NB4 (cell line): Measurements from ENCODE around the gene TMEM121.

Source experiments
- CTCF ChIP-seq: IDR thresholded peaks from one replicate; pipeline ENCODE4 v1.5.1; 2012; ENCODE audit warnings: low read depth, low read length
- POLR2A ChIP-seq: IDR thresholded peaks from 2 replicates; pipeline ENCODE4 v1.6.1; 2011; ENCODE audit warnings: mild to moderate bottlenecking; ENCODE audit not compliant: insufficient read length; ENCODE audit errors: extremely low read depth

- TF ChIP-seq POLR2A (no peak), CTCF (no peak)
These were observed 30.2 kb upstream of the TMEM121 start for GRCh38 chr14:105495990-105496830.
